KG1 (cell line): ENCODE measurements around the gene MAP3K20.
"Not testable (repeated sequence)": the region's sequence is repeated elsewhere in the genome, so short reads cannot be mapped to it uniquely, and the experiment has no call there.

Experiments used
- DNase-seq: peaks from one replicate; lab custom pipeline; 2025; lab: John Stamatoyannopoulos, UW

Gene MAP3K20

GRCh38 chr2:173235947-173236803 lies 160.5 kb downstream of the MAP3K20 start:
- DNase-seq = no peak

- DNase-seq = no peak
Measured at GRCh38 chr2:173238385-173238784, 162.7 kb downstream of the MAP3K20 start.

- no peak for DNase-seq
Measured at GRCh38 chr2:173238831-173239230, 163.2 kb downstream of the MAP3K20 start.

- no peak for DNase-seq
Measured at GRCh38 chr2:173239644-173240043, 164.0 kb downstream of the MAP3K20 start.

- no peak for DNase-seq
Measured at GRCh38 chr2:173240083-173240482, 164.4 kb downstream of the MAP3K20 start.

GRCh38 chr2:173241643-173242042 lies 166.0 kb downstream of the MAP3K20 start:
- no peak for DNase-seq

GRCh38 chr2:173247156-173247555 lies 171.5 kb downstream of the MAP3K20 start:
- no peak for DNase-seq

- DNase-seq = no peak
Measured at GRCh38 chr2:173248381-173248780, 172.7 kb downstream of the MAP3K20 start.

- no peak for DNase-seq
Measured at GRCh38 chr2:173249661-173250641, 174.3 kb downstream of the MAP3K20 start.

GRCh38 chr2:173251225-173251624 lies 175.6 kb downstream of the MAP3K20 start:
- no peak for DNase-seq

- no peak for DNase-seq
Measured at GRCh38 chr2:173252581-173252980, 176.9 kb downstream of the MAP3K20 start.

GRCh38 chr2:173254659-173255058 lies 179.0 kb downstream of the MAP3K20 start:
- DNase-seq = no peak

- no peak for DNase-seq
Measured at GRCh38 chr2:173258701-173259100, 183.1 kb downstream of the MAP3K20 start.

- not testable (repeated sequence) for DNase-seq
Measured at GRCh38 chr2:173262356-173262755, 186.7 kb downstream of the MAP3K20 start.

- no peak for DNase-seq
Measured at GRCh38 chr2:173264151-173264550, 188.5 kb downstream of the MAP3K20 start.

- peak; percentile 39 for DNase-seq
Measured at GRCh38 chr2:173264603-173265366, 189.1 kb downstream of the MAP3K20 start.

- DNase-seq = no peak
Measured at GRCh38 chr2:173271135-173271534, 195.5 kb downstream of the MAP3K20 start.

GRCh38 chr2:173271825-173272224 lies 196.2 kb downstream of the MAP3K20 start:
- no peak for DNase-seq

GRCh38 chr2:173272849-173273248 lies 197.2 kb downstream of the MAP3K20 start:
- DNase-seq = no peak

- DNase-seq = no peak
Measured at GRCh38 chr2:173278794-173279526, 203.3 kb downstream of the MAP3K20 start.

GRCh38 chr2:173279527-173279868 lies 203.9 kb downstream of the MAP3K20 start:
- DNase-seq = no peak
